H7 (cell line): Measurements from ENCODE around the gene DENND5B. TPM values are rescaled to one million over a fixed set of nuclear protein-coding genes. Genes with fewer than 3 reads are reported as not detected.
"Not testable (repeated sequence)": the region's sequence is repeated elsewhere in the genome, so short reads cannot be mapped to it uniquely, and the experiment has no call there.

Experiments
- DNase-seq: peaks from one replicate; pipeline ENCODE4 v3.0.0; 2012
- H3K27me3 ChIP-seq: 2 replicates; pipeline ENCODE4 v1.6.0; 2011; ENCODE audit warnings: mild to moderate bottlenecking, low read length; ENCODE audit not compliant: control insufficient read depth, insufficient read depth
- H3K36me3 ChIP-seq: replicated peaks from 2 replicates; pipeline ENCODE4 v1.5.1; 2011; ENCODE audit warnings: low read length; ENCODE audit not compliant: control insufficient read depth, insufficient read depth
- H3K4me3 ChIP-seq: 2 replicates; pipeline ENCODE4 v1.5.1; 2011; ENCODE audit warnings: low read depth, mild to moderate bottlenecking, control low read depth, low read length, moderate library complexity; ENCODE audit not compliant: insufficient read depth
- total RNA-seq: library from RNA; depleted of rRNA; stranded (reverse); fragments of >200 nt; shearing (Covaris generic); gene quantifications from 2 replicates; pipeline ENCODE4 v1.2.3, GENCODE V29; 2014

DENND5B gene
- total RNA-seq, 1 experiment from 2014 or later: 14.2 TPM

- Histone ChIP-seq H3K4me3 (no peak overlapping the region), H3K36me3 (no peaks in the 10 kb centered on the region)
These were observed 185.9 kb downstream of the DENND5B start for GRCh38 chr12:31405021-31405420.

DNA sequence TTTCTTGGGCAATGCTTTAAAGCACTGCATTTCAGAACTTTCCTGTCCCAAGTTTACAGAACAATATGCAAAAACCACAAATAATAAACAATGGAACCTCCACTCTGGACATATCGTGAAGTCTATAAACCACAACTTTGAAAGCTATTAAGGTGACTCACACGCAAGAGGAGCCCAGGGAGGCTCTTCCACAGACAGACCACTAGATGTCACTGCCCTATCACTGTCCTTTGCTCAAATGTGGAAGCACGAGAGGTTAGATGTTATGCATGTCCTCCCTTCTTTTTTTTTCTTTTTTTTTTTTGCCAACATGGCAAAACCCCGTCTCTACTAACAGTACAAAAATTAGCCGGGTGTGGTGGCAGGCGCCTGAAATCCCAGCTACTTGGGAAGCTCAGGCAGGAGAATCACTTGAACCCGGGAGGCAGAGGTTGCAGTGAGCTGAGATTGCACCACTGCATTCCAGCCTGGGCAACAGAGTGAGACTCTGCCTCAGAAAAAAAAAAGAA lies 187.8 kb downstream of the DENND5B start:
- peak; percentile 78 for DNase-seq
- H3K36me3 ChIP-seq, H3K27me3 ChIP-seq, H3K4me3 ChIP-seq: not testable (repeated sequence)

More at GRCh38 chr12:31405021-31405420, 185.9 kb downstream of the DENND5B start:
- H3K27me3 ChIP-seq: no peaks in the 10 kb centered on the region
- DNase-seq: no peak

GRCh38 chr12:31393004-31393550 lies 197.9 kb downstream of the DENND5B start:
- H3K4me3 ChIP-seq: no peak overlapping the region
- H3K27me3 ChIP-seq: no peaks in the 10 kb centered on the region
- no peak for DNase-seq
- no peaks in the 10 kb centered on the region for H3K36me3 ChIP-seq

DNA sequence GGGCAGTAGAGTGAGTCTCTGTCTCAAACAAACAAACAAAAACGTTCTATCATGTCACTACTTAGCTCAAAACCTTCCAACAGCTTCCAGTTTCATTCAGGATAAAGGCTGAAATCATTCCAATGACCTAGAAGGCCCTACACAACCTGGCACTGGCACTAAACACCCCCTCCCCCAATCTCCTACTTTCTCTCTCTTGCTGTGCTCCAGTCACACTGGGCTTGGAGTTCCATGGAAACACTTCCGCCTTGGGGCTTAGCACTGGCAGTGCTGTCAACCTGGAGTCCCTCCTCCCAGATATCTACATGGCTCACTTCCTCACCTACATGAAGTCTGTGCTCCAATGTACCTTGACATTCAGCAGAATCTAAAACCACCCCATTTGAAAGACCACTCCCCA lies 199.9 kb downstream of the DENND5B start:
- DNase-seq: no peak
- H3K27me3 ChIP-seq: no peaks in the 10 kb centered on the region
- no peaks in the 10 kb centered on the region for H3K36me3 ChIP-seq
- H3K4me3 ChIP-seq: no peak overlapping the region

DNA sequence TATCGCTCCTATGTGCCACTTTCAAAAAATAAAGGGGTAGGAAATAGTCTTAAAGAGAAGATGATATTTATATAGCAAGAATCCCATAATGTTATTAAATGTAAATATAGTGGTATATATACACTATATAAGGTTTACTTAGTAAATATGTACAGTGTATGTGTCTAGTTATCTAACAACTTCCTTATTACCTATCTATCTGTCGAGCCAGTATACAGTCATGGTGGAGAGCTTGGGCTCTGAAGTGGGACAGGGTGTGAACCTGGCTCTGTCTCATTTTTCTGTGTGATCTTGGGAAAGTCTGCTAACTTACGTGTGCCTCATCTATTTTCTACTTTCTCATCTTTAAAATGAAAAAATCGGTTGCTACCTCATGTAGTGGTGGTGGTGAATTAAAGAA lies 202.2 kb downstream of the DENND5B start:
- no peak for DNase-seq
- Histone ChIP-seq H3K36me3 (no peaks in the 10 kb centered on the region), H3K4me3 (no peak overlapping the region), H3K27me3 (no peaks in the 10 kb centered on the region)

DNA sequence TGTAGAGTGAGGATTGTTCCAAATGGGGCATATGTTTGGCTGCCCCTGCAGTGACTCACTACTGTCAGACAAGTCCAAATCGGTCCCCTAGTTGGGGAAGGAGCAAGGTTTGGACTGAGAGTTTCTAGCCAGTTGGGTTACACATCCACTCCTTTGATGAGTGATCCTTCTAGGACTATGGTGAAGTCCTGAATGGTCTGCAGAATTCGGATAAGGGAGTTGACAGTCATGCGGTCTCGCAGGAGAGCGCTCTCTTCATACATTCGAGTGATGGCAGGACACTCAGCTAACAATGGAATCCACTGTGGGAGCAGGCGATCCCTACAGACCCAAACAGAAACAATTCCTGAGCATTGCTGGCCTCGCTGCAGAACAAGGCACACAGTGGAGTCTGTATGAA lies 203.5 kb downstream of the DENND5B start:
- DNase-seq: no peak
- no peaks in the 10 kb centered on the region for H3K27me3 ChIP-seq
- H3K4me3 ChIP-seq: no peak overlapping the region

GRCh38 chr12:31387011-31387410 lies 203.9 kb downstream of the DENND5B start:
- Histone ChIP-seq H3K36me3 (no peaks in the 10 kb centered on the region), H3K4me3 (no peak overlapping the region), H3K27me3 (no peaks in the 10 kb centered on the region)
- peak; percentile 40 for DNase-seq

More for the DNA sequence above, 203.5 kb downstream of the DENND5B start:
- H3K36me3 ChIP-seq: no peaks in the 10 kb centered on the region

DNA sequence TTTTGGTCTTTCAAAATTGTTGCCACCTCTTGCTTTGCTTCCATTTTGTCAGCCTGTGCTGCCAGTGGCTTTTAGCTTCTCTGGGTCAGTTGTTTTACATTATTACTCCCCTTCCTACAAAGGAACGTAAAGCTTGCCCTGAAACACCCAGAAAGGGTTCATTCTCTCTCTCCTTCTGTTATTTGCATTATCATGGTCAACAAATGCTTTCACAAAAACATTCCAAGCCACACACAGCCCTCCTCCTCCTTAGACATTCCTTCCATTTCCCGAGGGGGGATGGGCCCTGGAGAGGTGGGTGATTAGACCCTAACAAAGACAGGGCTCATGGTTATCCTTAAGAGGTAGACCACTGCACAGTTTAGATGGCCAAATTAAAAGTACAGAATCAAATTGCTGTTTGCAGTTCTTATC lies 204.6 kb downstream of the DENND5B start:
- peak overlapping the region; percentile 28; the same call in 1 of the 2 replicates for H3K4me3 ChIP-seq
- no peaks in the 10 kb centered on the region for H3K36me3 ChIP-seq
- H3K27me3 ChIP-seq: no peaks in the 10 kb centered on the region
- DNase-seq: peak; percentile 82

GRCh38 chr12:31377210-31377609 lies 213.7 kb downstream of the DENND5B start:
- not testable (repeated sequence) for DNase-seq, H3K4me3 ChIP-seq, H3K36me3 ChIP-seq, H3K27me3 ChIP-seq

- DNase-seq: not testable (repeated sequence)
These were observed 215.5 kb downstream of the DENND5B start for GRCh38 chr12:31375422-31375821.

DNA sequence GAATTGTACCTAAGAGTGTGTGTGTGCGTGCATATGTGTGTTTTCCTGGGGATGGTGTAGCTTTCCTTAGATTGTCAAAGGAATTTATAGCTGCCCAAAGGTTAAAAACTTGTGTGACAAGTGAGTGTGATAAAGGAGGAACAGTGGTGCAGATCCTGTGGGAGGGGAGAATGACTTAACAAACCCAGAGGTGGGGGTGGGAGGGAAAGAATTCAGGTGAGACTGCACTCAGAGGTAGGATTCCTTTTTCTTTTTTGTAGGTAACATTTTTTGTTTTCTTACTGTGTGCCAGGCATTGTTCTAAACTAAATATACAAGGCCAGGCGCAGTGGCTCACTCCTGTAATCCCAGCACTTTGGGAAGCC lies 219.7 kb downstream of the DENND5B start:
- H3K4me3 ChIP-seq: peak overlapping the region; percentile 29
- no peaks in the 10 kb centered on the region for H3K36me3 ChIP-seq
- peak; percentile 34 for DNase-seq
- no peaks in the 10 kb centered on the region for H3K27me3 ChIP-seq

More at GRCh38 chr12:31375422-31375821, 215.5 kb downstream of the DENND5B start:
- not testable (repeated sequence) for H3K27me3 ChIP-seq, H3K4me3 ChIP-seq, H3K36me3 ChIP-seq

GRCh38 chr12:31370531-31371255 lies 220.2 kb downstream of the DENND5B start:
- Histone ChIP-seq H3K4me3 (peak overlapping the region; percentile 29), H3K36me3 (no peaks in the 10 kb centered on the region), H3K27me3 (no peaks in the 10 kb centered on the region)
- peak; percentile 77 for DNase-seq

DNA sequence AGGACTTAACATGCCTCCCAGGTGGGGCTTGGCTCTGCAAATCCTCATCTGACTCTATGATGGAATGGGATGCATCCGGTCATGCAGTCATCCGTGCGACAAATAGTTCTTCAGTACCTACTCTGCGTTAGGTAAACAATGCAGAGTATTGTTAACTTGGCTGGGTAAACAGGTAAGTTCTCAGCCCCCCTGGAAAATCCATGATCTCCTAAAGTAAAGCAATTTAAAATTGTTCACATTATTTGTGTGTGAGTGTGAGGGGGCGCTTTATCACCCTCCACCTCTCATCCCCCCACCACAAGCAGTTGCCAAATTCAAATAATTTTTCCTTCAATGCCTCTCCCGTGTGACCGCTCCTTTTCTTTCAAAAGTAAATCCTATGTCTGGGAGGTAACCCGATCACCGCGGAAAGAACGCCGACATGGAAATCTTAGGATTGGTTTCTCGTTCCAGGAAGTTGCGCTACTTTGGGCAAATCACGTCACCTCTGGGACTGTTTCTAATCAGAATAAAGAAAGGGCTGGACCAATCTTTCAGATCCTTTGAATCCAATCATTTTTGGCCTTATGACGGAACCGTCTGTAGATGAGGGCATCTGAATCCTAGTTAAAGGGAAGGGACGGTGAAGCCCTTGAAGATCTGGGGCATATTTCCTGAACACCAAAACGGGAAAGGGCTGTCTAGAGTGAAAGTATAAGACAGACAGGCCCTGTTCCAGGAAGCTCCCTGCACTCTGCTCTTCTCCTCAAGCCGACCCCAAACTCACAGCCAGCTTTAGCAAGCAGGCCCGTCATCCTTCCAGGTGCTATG lies 221.0 kb downstream of the DENND5B start:
- Histone ChIP-seq H3K36me3 (no peaks in the 10 kb centered on the region), H3K4me3 (0 out of 2 replicates have a peak overlapping the region, but pooled peaks have one; percentile 2), H3K27me3 (no peaks in the 10 kb centered on the region)
- peak; percentile 24 for DNase-seq

DNA sequence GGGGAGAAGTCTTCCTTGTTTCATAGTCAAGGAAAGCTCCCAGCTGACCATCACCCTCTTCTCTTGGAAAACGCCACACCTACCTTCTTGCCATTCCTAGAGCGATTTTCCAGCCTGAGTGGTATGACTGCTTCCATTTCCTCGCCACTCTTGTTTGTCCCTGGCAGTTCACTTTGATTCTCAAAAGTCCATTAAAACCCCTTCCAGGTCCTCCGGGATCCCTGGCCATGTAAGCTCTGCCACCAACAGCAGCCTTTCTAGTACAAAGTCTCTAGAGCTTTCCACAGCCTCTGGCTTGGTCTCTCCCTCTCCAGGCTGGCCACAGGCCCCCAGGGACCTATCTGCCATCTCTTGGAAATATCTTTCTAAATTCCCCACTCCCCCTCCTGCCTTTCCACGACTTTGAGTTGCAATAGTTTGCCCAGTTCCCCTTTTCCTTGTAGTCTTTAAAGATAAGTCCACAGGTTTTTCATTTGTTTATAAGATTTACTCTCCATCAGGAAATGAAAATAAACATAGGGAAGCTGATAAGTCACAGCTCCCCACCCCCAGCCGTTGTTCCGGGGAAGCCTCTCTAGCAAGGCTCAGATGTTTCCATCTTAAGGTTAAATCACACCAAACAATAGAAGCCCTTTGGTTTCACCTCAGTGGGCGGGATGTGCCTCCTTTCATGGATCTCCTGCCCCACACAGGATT lies 222.1 kb downstream of the DENND5B start:
- Histone ChIP-seq H3K36me3 (no peaks in the 10 kb centered on the region), H3K4me3 (no peak overlapping the region), H3K27me3 (no peaks in the 10 kb centered on the region)
- peak; percentile 29 for DNase-seq
